ENCODE data around the gene GALNT9.

- TF ChIP-seq, protein P1, sequence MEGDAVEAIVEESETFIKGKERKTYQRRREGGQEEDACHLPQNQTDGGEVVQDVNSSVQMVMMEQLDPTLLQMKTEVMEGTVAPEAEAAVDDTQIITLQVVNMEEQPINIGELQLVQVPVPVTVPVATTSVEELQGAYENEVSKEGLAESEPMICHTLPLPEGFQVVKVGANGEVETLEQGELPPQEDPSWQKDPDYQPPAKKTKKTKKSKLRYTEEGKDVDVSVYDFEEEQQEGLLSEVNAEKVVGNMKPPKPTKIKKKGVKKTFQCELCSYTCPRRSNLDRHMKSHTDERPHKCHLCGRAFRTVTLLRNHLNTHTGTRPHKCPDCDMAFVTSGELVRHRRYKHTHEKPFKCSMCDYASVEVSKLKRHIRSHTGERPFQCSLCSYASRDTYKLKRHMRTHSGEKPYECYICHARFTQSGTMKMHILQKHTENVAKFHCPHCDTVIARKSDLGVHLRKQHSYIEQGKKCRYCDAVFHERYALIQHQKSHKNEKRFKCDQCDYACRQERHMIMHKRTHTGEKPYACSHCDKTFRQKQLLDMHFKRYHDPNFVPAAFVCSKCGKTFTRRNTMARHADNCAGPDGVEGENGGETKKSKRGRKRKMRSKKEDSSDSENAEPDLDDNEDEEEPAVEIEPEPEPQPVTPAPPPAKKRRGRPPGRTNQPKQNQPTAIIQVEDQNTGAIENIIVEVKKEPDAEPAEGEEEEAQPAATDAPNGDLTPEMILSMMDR (conservative IDR thresholded peaks at IDR 0.05; ENCODE audit: low read depth, low read length), result no peak
- TF ChIP-seq EZH2 (IDR thresholded peaks at IDR 0.05; ENCODE audit: low read length, unreplicated experiment) (no peak), EZH2phosphoT487 (IDR thresholded peaks at IDR 0.05; ENCODE audit: borderline replicate concordance, low read length) (no peak)
These were observed 168.8 kb downstream of the GALNT9 start for GRCh38 chr12:132160601-132161035.
